ENCODE results near the gene KMT2C.
"Not testable (repeated sequence)": the region's sequence is repeated elsewhere in the genome, so short reads cannot be mapped to it uniquely, and the experiment has no call there.

KMT2C gene

GRCh38 chr7:152369518-152369917 lies 66.3 kb downstream of the KMT2C start:
- Histone ChIP-seq H3K36me3 (ENCODE audit: control insufficient read depth, insufficient read depth, low read length, severe bottlenecking) (no peaks in the 10 kb centered on the region), H3K9ac (ENCODE audit: low read length) (no peak overlapping the region), H3K9me3 (ENCODE audit: control insufficient read depth, low read length) (no peaks in the 10 kb centered on the region), H3K27me3 (replicated peaks; ENCODE audit: control insufficient read depth, insufficient read depth, low read length) (no peaks in the 10 kb centered on the region), H3K4me3 (ENCODE audit: low read length) (no peak overlapping the region), H3K4me1 (ENCODE audit: control insufficient read depth, insufficient read depth, low read length) (peaks cover 14% of the 10 kb centered on the region)
- no peak for DNase-seq (ENCODE audit: low read depth)

- no peak for DNase-seq (ENCODE audit: low read depth)
- no peaks in the 10 kb centered on the region for H3K27me3 ChIP-seq (replicated peaks; ENCODE audit: control insufficient read depth, insufficient read depth, low read length)
Observed at GRCh38 chr7:152367170-152367569, 68.6 kb downstream of the KMT2C start.

DNA sequence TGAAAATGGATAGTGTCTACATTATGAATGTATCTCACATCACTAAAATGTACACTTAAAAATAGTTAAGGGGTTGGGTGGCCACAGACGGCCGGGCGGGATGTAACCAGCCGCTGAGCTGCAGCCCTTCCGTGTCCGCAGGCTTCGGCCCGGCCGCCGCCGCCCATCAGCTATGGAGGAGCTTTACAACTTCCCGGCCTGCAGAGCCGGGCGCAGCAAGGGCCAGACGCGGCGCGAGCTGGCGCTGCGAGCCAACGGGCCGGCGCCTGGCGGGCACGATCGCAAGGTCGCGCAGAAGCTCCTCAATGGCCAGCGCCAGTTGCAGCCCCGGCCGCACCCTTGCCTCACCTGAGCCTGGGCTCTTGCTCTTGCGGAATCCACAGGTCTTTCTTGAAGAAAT lies 69.1 kb downstream of the KMT2C start:
- H3K4me3 ChIP-seq (ENCODE audit: low read length) = no peak overlapping the region
- H3K4me1 ChIP-seq (ENCODE audit: control insufficient read depth, insufficient read depth, low read length) = peaks cover 18% of the 10 kb centered on the region
- peak overlapping the region; percentile 1 for H3K9ac ChIP-seq (ENCODE audit: low read length)
- H3K9me3 ChIP-seq (ENCODE audit: control insufficient read depth, low read length) = no peaks in the 10 kb centered on the region
- DNase-seq (ENCODE audit: low read depth) = no peak
- no peaks in the 10 kb centered on the region for H3K36me3 ChIP-seq (ENCODE audit: control insufficient read depth, insufficient read depth, low read length, severe bottlenecking)
- no peaks in the 10 kb centered on the region for H3K27me3 ChIP-seq (replicated peaks; ENCODE audit: control insufficient read depth, insufficient read depth, low read length)

More at GRCh38 chr7:152367170-152367569, 68.6 kb downstream of the KMT2C start:
- no peak overlapping the region for H3K4me3 ChIP-seq (ENCODE audit: low read length)
- no peak overlapping the region for H3K9ac ChIP-seq (ENCODE audit: low read length)
- H3K9me3 ChIP-seq (ENCODE audit: control insufficient read depth, low read length) = no peaks in the 10 kb centered on the region
- peaks cover 18% of the 10 kb centered on the region for H3K4me1 ChIP-seq (ENCODE audit: control insufficient read depth, insufficient read depth, low read length)
- no peaks in the 10 kb centered on the region for H3K36me3 ChIP-seq (ENCODE audit: control insufficient read depth, insufficient read depth, low read length, severe bottlenecking)

- peak overlapping the region; percentile 1 for H3K9ac ChIP-seq (ENCODE audit: low read length)
- peaks cover 18% of the 10 kb centered on the region for H3K4me1 ChIP-seq (ENCODE audit: control insufficient read depth, insufficient read depth, low read length)
- H3K4me3 ChIP-seq (ENCODE audit: low read length) = no peak overlapping the region
- no peaks in the 10 kb centered on the region for H3K9me3 ChIP-seq (ENCODE audit: control insufficient read depth, low read length)
- DNase-seq (ENCODE audit: low read depth) = no peak
- no peaks in the 10 kb centered on the region for H3K36me3 ChIP-seq (ENCODE audit: control insufficient read depth, insufficient read depth, low read length, severe bottlenecking)
- no peaks in the 10 kb centered on the region for H3K27me3 ChIP-seq (replicated peaks; ENCODE audit: control insufficient read depth, insufficient read depth, low read length)
Observed at GRCh38 chr7:152365982-152366603, 69.7 kb downstream of the KMT2C start.

- Histone ChIP-seq H3K4me1 (ENCODE audit: control insufficient read depth, insufficient read depth, low read length) (peaks cover 12% of the 10 kb centered on the region), H3K27me3 (replicated peaks; ENCODE audit: control insufficient read depth, insufficient read depth, low read length) (no peaks in the 10 kb centered on the region), H3K9ac (ENCODE audit: low read length) (no peak overlapping the region), H3K36me3 (ENCODE audit: control insufficient read depth, insufficient read depth, low read length, severe bottlenecking) (no peaks in the 10 kb centered on the region), H3K4me3 (ENCODE audit: low read length) (no peak overlapping the region), H3K9me3 (ENCODE audit: control insufficient read depth, low read length) (no peaks in the 10 kb centered on the region)
- DNase-seq (ENCODE audit: low read depth) = no peak
Observed at GRCh38 chr7:152363798-152364197, 72.0 kb downstream of the KMT2C start.

DNA sequence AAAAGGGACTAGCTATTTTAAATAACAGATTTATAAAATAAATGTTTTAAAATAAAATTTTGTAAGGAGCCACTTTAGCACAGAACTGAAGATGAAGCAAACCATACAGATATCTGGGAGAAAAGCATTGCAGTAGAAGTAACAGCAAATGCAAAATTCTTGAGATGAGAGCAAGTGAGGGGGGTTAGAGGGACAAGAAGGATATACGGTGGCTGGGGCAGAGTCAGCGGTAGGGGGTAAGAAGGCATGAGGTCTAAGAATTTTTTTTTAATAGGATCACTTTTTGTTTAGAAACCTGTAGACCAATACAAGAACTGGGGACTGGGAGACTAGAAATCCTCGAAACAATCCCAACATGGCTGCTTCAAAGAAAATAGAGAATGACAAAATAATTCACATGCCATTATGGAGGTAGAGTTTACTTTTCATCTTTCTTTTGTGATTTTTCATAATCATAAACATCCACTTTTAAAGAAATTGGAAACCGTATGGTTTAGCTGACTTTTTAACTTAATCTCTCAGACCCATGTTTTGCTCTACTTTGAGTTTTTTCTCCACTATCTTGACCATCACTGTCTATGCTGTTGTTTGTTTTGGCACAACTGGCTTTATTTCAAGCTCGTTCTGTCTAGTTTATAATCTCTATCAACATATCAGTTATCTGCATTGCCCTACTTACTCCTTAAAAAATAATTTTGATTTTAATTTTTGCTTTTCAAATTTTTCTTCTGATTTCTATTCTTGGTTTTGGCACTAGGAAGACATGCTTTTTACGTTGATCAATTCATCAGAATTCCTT lies 73.5 kb downstream of the KMT2C start:
- peaks cover 4% of the 10 kb centered on the region for H3K4me1 ChIP-seq (ENCODE audit: control insufficient read depth, insufficient read depth, low read length)
- H3K36me3 ChIP-seq (ENCODE audit: control insufficient read depth, insufficient read depth, low read length, severe bottlenecking) = no peaks in the 10 kb centered on the region
- H3K27me3 ChIP-seq (replicated peaks; ENCODE audit: control insufficient read depth, insufficient read depth, low read length) = no peaks in the 10 kb centered on the region

DNA sequence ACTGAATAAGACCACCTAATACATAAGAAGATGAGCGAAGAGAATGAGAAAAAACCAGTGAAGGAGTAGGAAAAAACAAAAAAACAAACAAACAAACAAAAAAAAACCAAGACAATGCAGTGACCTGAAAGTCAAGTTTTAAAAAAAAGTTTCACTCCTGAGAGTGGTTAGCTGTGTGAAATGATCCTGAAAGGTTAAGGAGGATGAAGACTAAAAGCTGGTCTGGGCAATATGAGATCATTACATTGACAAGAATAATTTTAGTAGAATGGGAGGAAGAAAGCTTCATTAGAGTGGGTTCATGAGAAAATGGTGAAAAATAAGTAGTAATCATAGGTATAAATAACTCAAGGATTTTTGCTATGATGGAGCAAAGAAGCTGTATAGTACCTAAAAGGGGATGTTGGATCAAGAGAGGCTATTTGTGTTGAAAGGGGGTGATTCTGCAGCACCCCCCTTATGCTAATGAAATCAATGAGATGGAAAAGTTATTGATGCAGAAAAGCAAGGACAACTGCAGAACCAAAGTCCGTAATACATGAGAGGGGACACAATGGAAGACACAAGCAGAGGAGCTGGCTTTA lies 80.2 kb downstream of the KMT2C start:
- H3K4me1 ChIP-seq (ENCODE audit: control insufficient read depth, insufficient read depth, low read length) = peaks cover 10% of the 10 kb centered on the region
- H3K9me3 ChIP-seq (ENCODE audit: control insufficient read depth, low read length) = no peaks in the 10 kb centered on the region
- no peak overlapping the region for H3K4me3 ChIP-seq (ENCODE audit: low read length)
- H3K27me3 ChIP-seq (replicated peaks; ENCODE audit: control insufficient read depth, insufficient read depth, low read length) = no peaks in the 10 kb centered on the region
- peaks cover 20% of the 10 kb centered on the region for H3K36me3 ChIP-seq (ENCODE audit: control insufficient read depth, insufficient read depth, low read length, severe bottlenecking)
- no peak for DNase-seq (ENCODE audit: low read depth)
- no peak overlapping the region for H3K9ac ChIP-seq (ENCODE audit: low read length)

More for the DNA sequence above, 73.5 kb downstream of the KMT2C start:
- no peak overlapping the region for H3K9ac ChIP-seq (ENCODE audit: low read length)
- no peaks in the 10 kb centered on the region for H3K9me3 ChIP-seq (ENCODE audit: control insufficient read depth, low read length)
- no peak overlapping the region for H3K4me3 ChIP-seq (ENCODE audit: low read length)
- no peak for DNase-seq (ENCODE audit: low read depth)

DNA sequence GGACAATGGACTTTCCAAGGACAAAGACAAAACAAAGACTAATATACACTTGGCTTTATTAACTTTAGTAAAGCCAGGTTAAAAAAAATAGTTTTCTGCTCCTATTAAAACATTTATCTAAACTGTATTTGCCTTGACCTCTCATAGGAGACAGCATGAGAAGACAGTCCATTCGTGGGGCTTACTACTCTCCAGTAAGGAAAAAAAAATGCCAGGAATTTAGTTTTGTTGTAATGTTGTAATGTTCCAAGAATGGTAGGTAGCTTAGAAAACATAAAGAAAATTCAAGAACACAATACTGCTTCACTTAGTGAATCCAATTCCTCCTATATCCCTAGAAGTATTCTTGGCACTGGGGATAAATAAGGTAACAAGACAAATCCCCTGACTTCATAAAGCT lies 81.7 kb downstream of the KMT2C start:
- peaks cover 10% of the 10 kb centered on the region for H3K4me1 ChIP-seq (ENCODE audit: control insufficient read depth, insufficient read depth, low read length)
- peaks cover 20% of the 10 kb centered on the region for H3K36me3 ChIP-seq (ENCODE audit: control insufficient read depth, insufficient read depth, low read length, severe bottlenecking)
- DNase-seq (ENCODE audit: low read depth) = peak; percentile 69
- H3K4me3 ChIP-seq (ENCODE audit: low read length) = no peak overlapping the region
- no peaks in the 10 kb centered on the region for H3K9me3 ChIP-seq (ENCODE audit: control insufficient read depth, low read length)
- no peak overlapping the region for H3K9ac ChIP-seq (ENCODE audit: low read length)
- H3K27me3 ChIP-seq (replicated peaks; ENCODE audit: control insufficient read depth, insufficient read depth, low read length) = no peaks in the 10 kb centered on the region

DNA sequence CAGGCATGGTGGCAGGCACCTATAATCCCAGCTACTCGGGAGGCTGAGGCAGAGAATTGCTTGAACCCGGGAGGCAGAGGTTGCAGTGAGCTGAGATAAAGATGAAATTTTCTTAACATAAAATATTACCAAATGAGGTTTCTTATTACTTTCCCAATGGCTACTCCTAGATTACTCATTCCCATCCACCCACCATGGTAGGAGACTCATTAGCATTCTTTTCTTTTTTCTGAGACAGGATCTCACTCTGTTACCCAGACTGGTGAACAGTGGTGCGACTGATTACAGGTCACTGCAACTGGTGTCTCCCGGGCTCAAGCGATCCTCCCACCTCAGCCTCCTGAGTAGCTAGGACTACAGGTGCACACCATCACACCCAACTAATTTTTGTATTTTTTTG lies 82.5 kb downstream of the KMT2C start:
- H3K36me3 ChIP-seq (ENCODE audit: control insufficient read depth, insufficient read depth, low read length, severe bottlenecking) = peaks cover 20% of the 10 kb centered on the region
- H3K9me3 ChIP-seq (ENCODE audit: control insufficient read depth, low read length); H3K4me3 ChIP-seq (ENCODE audit: low read length): not testable (repeated sequence)

DNA sequence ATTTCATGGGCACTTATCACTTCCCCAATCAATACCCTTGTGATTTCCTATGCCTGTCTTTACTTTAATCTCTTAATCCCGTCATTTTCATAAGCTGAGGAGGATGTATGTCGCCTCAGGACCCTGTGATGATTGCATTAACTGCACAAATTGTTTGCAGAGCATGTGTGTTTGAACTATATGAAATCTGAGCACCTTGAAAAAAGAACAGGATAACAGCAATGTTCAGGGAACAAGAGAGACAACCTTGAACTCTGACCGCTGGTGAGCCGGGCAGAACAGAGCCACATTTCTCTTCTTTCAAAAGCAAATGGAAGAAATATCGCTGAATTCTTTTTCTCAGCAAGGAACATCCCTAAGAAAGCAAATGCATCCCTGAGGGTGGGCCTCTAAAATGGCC lies 84.1 kb downstream of the KMT2C start:
- not testable (repeated sequence) for H3K9me3 ChIP-seq (ENCODE audit: control insufficient read depth, low read length); DNase-seq (ENCODE audit: low read depth); H3K9ac ChIP-seq (ENCODE audit: low read length); H3K4me3 ChIP-seq (ENCODE audit: low read length); H3K27me3 ChIP-seq (replicated peaks; ENCODE audit: control insufficient read depth, insufficient read depth, low read length)
- Histone ChIP-seq H3K36me3 (ENCODE audit: control insufficient read depth, insufficient read depth, low read length, severe bottlenecking) (peaks cover 20% of the 10 kb centered on the region), H3K4me1 (ENCODE audit: control insufficient read depth, insufficient read depth, low read length) (peaks cover 10% of the 10 kb centered on the region)

More for the DNA sequence above, 82.5 kb downstream of the KMT2C start:
- DNase-seq (ENCODE audit: low read depth); H3K27me3 ChIP-seq (replicated peaks; ENCODE audit: control insufficient read depth, insufficient read depth, low read length); H3K9ac ChIP-seq (ENCODE audit: low read length): not testable (repeated sequence)
- peaks cover 10% of the 10 kb centered on the region for H3K4me1 ChIP-seq (ENCODE audit: control insufficient read depth, insufficient read depth, low read length)

DNA sequence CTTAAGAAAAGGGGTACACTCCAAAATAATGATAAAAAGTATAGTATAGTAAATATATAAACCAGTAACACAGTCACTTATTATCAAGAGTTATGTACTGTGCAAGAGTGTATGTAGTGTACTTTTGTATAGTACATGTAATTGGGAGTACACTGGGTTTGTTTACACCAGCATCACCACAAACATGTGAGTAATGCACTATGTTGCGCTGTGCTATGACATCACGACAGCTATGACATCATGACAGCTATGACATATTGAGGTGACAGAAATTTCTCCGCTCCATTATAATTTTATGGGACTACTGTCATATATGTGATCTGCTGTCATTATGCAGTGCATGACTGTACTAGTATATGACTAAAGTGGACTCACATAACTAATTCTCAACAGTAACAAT lies 84.6 kb downstream of the KMT2C start:
- H3K36me3 ChIP-seq (ENCODE audit: control insufficient read depth, insufficient read depth, low read length, severe bottlenecking) = peaks cover 19% of the 10 kb centered on the region
- no peak for DNase-seq (ENCODE audit: low read depth)
- no peak overlapping the region for H3K4me3 ChIP-seq (ENCODE audit: low read length)
- no peaks in the 10 kb centered on the region for H3K27me3 ChIP-seq (replicated peaks; ENCODE audit: control insufficient read depth, insufficient read depth, low read length)
- peaks cover 10% of the 10 kb centered on the region for H3K4me1 ChIP-seq (ENCODE audit: control insufficient read depth, insufficient read depth, low read length)
- no peak overlapping the region for H3K9ac ChIP-seq (ENCODE audit: low read length)
- no peaks in the 10 kb centered on the region for H3K9me3 ChIP-seq (ENCODE audit: control insufficient read depth, low read length)

All from adipocyte (in vitro differentiated cells).